Measurements from ENCODE around the gene BCAS3.

DNA sequence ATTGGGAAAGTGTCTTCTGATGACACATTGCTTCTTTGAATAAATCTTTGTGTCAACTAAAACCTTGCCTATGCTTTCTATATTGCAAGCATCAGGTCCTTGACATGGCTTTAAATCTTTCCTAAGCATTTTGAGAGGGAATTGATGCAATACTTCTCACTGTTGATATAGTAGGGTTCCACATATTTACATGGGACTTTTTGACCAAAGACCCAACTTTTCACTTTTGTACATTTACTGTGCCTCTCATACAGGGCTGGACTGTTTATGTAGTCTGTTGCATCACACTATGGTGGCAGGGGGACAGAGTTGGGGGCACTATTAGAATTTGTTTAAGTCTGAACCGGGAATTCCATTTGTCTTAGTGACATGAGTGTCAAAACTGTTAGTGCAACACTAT is 413.4 kb downstream of the BCAS3 start:
- TF ChIP-seq POLR2A (IDR thresholded peaks at IDR 0.05; ENCODE audit: low read length) (no peak), GATA1 (IDR thresholded peaks at IDR 0.05; ENCODE audit: low read depth, low read length) (no peak)

Data from erythroblast (primary cell).